Muscle layer of duodenum (tissue), 2 donors: ENCODE measurements around the gene NLRP4.
"Not testable (repeated sequence)": the region's sequence is repeated elsewhere in the genome, so short reads cannot be mapped to it uniquely, and the experiment has no call there.

ENCODE experiments used
- H3K27ac ChIP-seq: one replicate; pipeline ENCODE4 v1.7.0; 2013; ENCODE audit warnings: mild to moderate bottlenecking, low read length
- H3K27me3 ChIP-seq: one replicate; pipeline ENCODE4 v1.7.0; 2013; ENCODE audit warnings: low read depth, mild to moderate bottlenecking, control low read depth, low read length
- H3K36me3 ChIP-seq, 2 donors: one replicate each; pipeline ENCODE4 v1.7.0; 2013; ENCODE audit warnings: low read length in 2 of 2, control low read depth in 1 of 2, mild to moderate bottlenecking in 1 of 2; ENCODE audit not compliant: insufficient read depth in 2 of 2, control insufficient read depth in 1 of 2
- H3K4me1 ChIP-seq, 2 donors: one replicate each; pipeline ENCODE4 v1.7.0; 2013; ENCODE audit warnings: low read length in 2 of 2, mild to moderate bottlenecking in 2 of 2, control low read depth in 1 of 2, moderate library complexity in 1 of 2; ENCODE audit not compliant: insufficient read depth in 2 of 2, control insufficient read depth in 1 of 2
- H3K4me3 ChIP-seq, 2 donors: one replicate each; pipeline ENCODE4 v1.7.0; 2013; ENCODE audit warnings: low read length in 2 of 2, low read depth in 1 of 2, mild to moderate bottlenecking in 1 of 2
- H3K9me3 ChIP-seq, 2 donors: one replicate each; pipeline ENCODE4 v1.7.0; 2013; ENCODE audit warnings: low read length in 2 of 2, control low read depth in 1 of 2, mild to moderate bottlenecking in 1 of 2; ENCODE audit not compliant: control insufficient read depth in 1 of 2
- donor health status: healthy.

NLRP4 gene

DNA sequence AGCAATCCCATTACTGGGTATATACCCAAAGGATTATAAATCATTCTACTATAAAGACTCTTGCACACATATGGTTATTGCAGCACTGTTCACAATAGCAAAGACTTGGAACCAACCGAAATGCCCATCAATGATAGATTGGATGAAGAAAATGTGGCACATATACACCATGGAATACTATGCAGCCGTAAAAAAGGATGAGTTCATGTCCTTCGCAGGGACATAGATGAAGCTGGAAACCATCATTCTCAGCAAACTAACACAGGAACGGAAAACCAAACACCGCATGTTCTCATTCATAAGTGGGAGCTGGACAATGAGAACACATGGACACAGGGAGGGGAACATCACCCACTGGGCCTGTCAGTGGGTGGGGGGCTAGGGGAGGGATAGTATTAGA is 92.9 kb downstream of the NLRP4 start:
- not testable (repeated sequence) for H3K27me3 ChIP-seq, H3K27ac ChIP-seq, H3K36me3 ChIP-seq, H3K4me1 ChIP-seq, H3K9me3 ChIP-seq, H3K4me3 ChIP-seq

DNA sequence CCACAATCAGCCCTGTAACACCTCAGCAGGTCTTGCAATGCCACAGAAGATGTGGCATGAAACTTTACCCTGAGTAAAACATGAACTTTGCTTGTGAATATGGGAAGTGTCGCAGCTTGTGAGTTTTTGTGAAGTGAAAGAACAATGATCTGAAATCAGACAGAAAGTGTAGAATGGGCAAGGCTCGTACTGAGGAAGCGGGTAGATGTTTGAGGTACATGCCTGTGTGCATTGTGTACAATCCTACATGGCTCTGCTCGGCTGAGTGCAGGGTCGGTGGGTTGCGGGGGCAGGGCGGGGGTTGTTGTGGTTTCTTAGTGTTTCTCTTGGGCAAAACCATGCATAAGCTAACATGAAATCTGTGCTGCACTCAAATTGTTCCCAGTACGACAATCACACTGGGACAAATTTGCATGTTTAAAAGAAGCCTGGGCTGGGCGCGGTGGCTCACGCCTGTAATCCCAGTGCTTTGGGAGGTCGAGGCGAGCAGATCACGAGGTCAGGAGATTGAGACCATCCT is 94.7 kb downstream of the NLRP4 start:
- no peaks in the 10 kb centered on the region for H3K4me1 ChIP-seq
- H3K27me3 ChIP-seq, result no peaks in the 10 kb centered on the region
- no peak overlapping the region for H3K4me3 ChIP-seq
- H3K36me3 ChIP-seq, result no peaks in the 10 kb centered on the region
- H3K9me3 ChIP-seq, result no peaks in the 10 kb centered on the region
- no peak overlapping the region for H3K27ac ChIP-seq
